Activated CD4-positive, alpha-beta T cell treated with anti-CD3 and anti-CD28 coated beads, Interleukin-2, Interleukin-4, amounts not matched to agents 100 ng/mL and 50 ng/mL, durations not matched to agents 16 hours and 8 hours (primary cell): ENCODE results near the gene LHFPL5.

Experiments
- DNase-seq: peaks from one replicate; pipeline ENCODE4 v3.0.0-alpha.2; 2020; ENCODE audit warnings: low spot score

LHFPL5 gene

DNA sequence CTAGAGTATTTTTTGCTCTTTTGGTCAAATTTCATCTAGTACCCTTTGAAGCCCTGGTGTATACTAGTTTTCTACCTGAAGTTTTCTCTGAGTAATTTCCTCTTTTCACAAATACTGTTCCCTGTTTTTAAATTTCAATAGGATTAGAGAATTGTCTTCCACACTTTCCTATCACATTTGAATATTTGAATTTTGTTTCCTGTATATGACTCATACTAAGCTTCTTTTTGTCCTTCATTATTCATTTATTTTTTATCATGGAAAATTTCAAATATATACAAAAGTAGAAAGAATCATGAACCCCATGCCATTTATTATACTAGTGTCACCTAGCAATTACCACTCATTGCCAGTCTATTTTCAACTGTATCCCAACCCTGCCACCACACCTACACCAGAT, 52.7 kb downstream of the LHFPL5 start:
- DNase-seq: no peak

DNA sequence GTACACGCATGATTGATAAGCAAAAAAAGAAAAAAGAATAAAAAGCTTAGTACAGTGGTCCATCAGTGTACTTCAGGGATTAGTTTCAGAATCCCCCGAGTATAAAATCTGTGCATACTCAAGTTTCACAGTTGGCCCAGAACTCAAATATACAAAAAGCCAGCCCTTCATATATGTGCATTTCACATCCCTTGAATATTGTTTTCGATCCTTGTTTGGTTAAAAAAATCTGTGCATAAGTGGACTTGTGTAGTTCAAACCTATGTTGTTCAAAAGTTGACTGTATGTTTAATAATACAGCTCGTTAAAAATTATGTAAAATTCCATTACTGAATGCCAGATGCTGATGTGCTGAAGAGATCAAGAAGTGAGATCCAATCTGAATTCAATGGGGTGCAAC, 54.2 kb downstream of the LHFPL5 start:
- DNase-seq: no peak
